CD4-positive, alpha-beta T cell treated with Interleukin-12 subunit alpha and Interleukin-12 subunit beta, for 1 hour (primary cell): ENCODE data around the gene EVL.
A peak's percentile ranks its signal among the peaks of the same experiment; 100 is the strongest.

ENCODE experiments used
- DNase-seq: peaks from one replicate; pipeline ENCODE4 v3.0.0-alpha.2; 2020

Gene EVL

DNA sequence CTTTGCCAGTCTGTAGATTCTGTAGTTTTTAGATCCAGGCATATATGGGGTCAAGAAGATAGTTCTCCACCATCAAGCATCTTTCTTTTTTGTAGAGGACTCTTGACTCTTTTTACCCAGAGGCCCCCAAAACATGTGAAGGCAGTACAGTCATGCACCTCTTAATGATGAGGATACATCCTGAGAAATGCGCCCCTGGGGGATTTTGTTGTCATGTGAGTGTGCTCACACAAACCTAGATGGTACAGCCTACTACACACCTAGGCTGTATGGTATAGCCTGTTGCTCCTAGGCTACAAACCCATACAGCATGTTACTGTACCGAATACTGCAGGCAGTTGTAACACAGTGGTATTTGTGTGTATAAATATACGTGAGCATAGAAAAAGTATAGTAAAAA is 23.0 kb downstream of the EVL start:
- no peak for DNase-seq

DNA sequence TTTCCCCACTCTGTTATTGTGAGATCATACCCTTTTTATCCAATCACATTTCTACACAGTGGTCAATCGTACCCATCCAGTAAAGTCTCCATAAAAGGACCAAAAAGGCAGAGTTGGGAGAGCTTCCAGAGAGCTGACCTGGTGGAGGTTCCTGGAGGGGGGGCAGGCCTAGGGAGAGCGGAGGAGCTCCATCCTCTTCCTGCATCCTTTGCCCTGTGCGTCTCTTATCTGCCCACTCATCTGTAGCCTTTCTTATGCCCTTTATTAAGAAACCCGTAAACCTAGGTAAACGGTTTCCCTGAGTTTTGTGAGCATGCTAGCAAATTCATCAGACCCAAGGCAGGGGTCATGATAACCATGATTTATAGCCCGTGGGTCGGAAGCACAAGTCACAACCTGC is 26.2 kb downstream of the EVL start:
- DNase-seq, result no peak

DNA sequence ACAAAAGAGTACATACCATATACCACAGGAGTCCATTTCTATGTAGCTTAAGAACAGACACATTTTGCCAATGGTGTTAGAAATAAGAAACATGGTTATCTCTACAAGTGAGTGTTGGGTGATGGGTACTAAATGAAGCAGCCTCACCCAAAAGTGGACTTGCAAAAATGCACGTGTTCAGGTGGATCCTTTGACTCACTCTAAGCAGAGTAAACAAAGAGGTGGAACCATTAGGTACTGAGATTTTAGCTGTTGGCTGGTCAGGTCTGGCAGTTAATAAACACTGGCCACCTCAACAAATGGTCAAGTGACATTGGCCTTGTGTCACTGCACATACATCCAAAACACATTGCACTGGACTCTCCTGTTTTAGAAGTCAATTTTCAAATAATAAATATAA is 27.6 kb downstream of the EVL start:
- no peak for DNase-seq

DNA sequence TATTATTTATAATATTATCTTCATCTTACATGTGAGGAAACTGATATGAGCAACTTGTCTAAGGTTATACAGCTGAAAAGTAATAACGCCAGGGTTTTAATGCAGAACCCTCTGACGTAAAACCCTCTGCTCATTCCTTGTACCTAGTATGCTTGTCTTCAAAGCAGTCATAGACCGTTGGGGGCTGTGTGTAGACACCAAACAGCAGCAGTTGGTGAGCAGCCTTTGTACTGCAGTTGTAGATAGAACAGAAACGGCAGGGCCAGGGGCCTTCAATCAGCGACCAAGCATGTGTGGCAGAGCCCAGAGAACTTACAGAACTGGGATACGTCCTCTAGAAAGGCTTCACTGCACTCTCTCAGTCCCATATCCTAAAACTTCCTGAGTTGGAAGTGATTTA is 28.1 kb downstream of the EVL start:
- no peak for DNase-seq

DNA sequence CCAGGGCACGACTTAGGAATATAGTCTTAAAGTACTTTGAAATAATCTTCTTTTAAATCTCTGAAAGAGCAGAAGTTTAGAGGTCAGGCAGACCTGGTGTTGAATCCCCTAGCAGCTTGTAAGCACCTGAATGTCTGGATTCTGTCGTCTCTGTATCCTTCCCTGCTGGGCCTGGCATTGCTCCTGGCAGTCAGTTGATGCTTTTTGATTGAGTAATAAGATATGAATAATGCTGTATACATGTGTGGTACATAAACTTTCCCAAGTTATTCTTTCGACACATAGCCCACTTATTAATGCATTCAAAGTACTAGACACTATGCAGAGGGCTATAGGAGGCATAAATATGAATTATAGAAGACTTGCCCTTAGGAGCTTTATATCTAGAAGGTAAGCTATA is 31.4 kb downstream of the EVL start:
- DNase-seq, result no peak

DNA sequence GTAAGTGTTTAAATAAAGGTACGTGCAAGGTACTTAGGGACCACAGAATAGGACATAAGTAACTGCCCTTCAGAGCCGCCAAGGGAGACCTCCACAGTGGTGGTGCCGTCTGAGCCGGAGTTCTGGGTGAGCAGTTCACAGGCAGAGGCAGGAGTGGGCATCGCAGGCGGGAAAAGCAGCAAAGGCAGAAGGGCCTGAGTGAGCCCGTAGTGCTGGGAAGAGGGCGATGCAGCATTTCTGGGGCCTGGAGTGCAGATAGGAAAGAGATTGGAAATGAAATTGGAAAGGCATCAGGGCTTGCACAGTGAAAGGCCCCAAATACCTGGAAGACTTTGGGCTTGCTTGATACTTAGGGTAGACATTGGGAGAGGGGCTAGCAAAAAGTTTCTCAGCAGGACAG is 32.9 kb downstream of the EVL start:
- no peak for DNase-seq

DNA sequence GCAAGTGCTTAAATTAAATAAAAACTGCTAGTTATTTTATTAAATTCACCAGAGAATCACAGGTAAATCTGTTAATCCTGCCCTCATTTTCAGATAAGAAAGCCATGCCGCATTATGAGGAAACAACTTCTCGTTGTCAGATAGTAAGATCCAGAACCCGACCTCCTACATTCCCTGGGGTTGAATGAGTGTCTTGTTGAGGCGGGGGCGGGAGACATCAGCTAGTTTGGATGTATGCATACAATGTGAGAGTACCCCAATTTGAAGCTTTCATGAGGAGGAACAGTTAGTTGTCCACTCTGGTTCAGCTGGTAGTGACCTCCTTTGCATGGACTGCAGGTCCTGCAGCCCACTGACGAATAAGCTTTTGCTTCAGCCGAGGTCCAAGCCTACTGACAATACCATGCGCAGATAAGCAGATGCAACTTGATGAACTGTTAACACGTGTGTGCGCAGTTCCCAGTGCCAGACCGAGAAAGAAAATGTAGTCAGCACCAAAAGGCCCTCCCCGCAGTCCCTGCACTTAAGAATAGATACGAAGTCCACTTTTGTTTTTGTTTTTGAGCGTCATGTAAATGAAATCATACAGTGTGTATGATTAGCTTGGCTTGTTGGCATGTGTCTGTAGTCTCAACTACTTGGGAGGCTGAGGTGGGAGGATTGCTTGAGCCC is 34.9 kb downstream of the EVL start:
- no peak for DNase-seq

DNA sequence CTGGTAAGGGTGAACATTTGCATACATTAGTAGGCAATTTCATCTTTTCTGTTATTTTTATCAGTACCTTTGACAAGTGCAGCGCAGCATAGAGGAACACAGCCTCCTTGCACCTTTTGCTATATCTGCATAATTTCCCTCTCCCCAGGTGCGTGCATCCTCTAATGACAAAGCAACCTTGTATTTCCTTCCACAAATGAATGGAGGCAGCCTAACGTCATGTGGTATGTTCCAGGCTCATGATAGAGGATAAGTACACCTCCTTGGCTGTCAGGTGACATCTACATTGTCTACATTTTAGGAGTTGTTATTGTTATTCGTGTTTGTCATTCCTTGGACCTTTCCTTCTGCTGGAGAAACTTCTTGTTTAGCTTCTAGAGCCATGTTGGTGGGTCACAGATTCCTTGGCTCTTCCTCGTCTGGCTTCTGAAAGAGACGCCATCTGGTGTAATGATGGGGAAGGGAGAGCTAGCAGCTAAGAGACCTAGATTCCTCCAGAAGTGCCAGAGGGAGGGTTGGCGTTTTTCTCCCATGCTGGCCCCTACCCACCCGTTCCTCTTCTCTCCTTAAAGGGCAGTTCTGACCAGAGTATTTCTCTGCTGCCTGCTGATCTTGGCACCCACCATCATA is 37.0 kb downstream of the EVL start:
- no peak for DNase-seq

DNA sequence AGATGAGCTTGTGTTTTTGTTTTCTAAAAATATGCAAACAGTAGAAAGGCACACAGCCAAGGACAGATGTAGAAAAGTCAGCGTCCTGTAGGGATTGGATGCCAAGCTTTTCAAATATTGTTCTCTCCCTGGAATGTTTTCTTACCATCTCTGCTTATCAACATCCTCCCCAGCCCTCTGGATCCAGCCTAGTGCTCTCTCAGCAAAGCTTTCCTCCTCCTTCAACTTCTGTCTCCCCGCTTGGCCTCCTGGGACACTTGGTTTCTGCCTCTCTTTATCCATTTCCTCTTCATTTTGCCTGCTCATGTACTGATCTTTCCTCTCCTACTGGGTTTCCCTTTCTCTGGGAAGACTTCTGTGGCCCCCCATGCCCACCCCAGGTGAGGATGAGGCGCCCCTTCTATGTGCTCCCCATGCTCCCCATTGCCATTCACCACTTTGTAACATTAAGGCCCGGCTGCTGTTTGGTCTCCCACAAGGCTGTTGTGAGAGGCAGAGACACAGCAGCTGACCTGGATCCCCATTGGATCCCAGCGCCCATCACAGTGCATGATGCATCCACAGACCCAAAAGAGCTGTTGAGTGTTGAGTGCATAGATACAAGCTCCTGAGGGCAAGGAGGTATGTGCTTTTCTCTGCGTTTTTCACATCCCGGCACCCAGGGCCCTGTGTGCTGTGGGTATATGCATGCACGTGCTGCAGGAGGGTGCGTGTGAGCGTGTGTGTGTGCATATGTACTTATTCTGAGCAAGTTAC is 38.2 kb downstream of the EVL start:
- no peak for DNase-seq

DNA sequence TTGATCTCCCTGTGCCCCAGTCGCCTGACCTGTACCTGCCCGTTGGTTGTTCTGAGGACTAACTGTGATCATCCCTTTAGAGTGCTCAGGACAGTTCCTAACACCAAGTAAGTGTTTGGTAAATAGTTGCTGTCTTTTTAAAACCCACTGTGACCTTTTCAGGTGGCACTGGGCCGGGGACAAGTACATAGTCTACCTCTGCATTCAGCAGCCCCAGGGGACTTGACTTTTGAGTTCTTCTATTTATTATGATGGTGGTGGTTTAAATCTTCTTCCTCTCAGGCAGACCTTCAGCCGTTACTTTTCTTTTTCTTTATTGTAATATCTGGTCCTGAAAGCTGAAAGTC is 38.8 kb downstream of the EVL start:
- no peak for DNase-seq

DNA sequence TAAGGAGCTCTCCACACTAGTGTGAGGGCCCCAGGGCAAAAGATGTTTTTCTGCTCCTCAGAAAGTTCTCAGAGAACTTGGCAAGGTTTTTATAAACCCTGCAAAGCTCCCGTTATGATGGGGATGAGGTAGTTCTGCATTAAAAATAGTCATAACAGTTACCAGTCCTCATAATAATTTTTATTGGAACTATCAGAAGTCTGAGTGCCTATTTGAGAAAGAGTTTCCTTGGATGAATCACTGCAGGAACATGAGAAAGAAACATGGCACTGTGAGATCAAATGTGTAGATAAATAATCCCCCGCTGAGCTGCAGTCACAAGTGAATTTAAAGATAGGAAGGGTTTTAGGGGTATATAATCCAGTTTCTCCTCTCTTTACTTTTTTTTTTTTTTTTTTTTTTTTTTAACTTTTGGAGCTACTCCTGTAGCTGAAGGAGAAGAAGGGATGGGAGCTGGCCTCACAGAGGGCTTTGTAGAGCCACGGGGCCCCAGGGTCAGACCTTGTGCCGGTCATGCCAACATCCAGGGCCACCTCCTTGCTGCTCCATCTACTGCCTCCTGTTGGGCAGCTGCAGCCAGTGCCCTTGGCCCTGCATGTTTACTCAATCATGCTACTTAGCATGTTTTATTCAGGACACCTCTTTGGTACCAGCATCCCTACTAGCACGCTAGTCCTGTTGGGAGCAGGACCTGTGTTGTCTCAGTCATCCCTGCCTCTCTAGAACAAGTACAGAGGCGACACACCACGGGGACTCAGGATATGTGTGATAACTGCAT is 39.5 kb downstream of the EVL start:
- no peak for DNase-seq

DNA sequence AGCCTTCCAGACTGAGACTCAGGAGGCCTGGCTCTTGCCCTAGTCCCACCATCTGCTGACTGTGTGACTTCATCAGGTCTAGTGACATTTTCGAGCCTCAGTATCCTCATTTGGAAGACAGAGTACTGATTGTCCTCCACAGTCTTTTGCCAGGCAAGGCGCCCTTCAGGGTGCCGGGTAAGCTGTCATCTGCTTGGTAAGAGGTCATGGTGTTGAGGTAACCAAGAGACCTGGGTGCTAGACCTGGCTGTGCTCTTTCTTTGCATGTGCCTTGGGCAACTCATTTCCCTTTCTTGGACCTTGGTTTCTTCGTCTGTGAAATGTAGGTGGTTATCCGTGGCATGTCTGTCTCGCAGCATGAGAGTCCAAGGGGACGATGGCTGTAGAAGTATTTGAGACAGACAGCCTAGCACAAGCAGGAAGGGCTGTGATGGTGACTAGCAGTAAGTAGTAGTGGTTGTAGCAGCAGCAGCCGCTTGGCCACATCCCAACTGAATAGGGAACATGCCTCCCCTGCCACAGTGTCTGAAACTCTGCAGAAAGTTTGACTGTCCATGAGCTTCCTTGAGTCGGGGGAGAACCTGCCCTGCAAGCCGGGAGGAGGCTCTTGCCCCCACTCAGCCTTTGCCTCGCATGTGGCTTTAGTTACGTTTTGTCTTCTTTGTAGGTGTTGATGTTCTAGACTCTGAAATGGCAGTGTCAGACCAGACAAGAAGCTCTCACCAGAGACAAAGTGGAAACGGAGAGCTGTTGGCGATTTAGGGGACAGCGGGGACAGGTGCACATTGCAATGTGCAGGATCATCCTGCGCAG is 40.3 kb downstream of the EVL start:
- DNase-seq, result no peak

DNA sequence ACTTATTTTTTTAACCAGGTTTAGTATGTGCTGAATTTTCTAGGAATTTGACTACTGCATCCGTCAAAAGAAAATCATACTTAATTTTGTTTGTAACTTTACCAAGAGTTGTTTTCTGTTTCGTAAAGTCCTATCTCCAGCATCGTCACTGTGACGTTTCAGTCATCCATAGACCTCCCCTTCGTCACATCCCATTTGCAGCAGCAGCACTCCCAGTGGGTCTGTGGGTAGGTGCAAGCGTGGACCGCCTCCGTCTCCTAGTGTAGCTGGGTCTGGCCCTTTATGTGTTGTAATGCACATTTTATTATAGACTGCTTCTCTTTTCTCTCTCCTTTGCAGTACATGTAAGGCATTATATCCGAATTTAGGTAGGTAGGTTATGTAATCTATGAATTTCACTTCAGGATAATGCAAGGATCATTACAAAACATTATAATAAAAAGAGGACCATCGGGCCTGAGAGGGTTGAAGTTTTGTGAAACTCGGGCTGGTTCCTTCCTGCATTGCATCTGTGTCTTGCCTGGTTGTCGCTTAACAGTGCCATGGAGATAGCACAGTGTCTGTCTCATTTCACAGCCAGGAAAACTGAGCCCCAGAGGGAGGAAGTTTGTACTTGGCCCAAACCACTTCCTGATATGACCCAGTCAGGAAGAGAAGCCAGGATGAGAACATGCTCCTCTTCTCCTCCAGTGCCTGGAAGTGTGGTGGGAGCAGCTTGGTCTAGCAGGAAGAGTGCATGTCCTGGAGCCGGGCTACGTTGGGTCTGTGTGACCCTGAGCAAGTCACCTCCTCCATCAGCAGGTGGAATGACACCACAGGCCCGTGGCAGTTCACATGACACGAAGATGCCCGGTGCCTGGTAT is 41.3 kb downstream of the EVL start:
- peak; percentile 57 for DNase-seq

DNA sequence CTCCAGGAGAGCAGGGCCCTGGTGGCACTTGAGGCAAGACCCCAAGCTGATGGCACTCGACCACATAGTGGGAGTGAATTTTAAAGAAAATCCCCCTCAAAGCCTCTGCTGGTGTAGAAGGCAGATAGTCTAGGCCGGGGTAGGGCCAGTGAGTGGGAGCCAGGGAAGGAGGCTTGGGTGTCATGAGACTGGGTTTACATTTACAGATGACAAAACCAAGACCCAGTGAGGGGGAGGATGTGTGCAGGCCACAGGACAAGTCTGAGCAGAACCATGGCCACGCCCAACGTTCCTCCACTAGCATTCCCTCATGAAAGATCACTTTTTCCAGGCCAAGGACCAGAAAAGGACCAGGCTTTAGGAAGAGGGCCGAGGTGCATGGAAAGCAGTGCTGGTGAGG is 42.0 kb downstream of the EVL start:
- no peak for DNase-seq

DNA sequence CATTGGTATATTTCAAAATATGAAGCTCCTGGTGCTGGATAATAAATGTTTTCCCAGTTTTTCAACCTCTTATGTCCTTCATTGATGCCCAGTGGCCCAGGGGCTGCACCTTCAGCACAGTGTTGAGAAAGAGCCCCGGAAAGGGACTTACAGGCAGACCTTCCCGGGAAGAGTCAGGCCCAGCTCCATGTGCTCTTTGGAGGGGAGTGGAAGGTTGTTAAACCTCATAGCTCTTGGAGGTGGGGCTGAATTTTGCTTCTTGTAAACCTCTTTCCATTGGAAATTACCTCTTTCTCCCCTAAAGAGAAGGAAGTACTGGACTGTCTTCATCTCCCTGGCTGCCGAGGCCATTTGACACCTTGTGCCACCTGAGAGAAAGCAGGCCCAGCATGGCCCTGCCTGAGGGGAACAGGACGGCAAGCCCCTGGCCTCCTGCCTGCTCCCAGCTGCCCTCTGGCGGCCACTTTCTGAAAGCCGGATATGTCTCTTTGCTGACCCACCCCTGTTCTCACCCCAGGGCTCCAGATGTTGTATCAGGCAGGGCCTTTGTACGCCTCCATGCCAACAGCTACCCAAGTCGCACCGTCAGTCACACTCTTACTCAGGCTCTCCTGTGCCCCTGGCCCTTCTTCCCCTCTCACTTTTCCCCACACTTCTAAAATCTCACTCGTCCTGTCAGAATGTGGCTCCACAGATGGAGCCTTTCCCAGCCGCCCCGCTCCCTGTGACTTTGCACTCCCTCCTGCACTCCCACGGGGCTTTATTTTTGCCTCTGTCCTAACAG is 43.0 kb downstream of the EVL start:
- DNase-seq, result peak; percentile 88

DNA sequence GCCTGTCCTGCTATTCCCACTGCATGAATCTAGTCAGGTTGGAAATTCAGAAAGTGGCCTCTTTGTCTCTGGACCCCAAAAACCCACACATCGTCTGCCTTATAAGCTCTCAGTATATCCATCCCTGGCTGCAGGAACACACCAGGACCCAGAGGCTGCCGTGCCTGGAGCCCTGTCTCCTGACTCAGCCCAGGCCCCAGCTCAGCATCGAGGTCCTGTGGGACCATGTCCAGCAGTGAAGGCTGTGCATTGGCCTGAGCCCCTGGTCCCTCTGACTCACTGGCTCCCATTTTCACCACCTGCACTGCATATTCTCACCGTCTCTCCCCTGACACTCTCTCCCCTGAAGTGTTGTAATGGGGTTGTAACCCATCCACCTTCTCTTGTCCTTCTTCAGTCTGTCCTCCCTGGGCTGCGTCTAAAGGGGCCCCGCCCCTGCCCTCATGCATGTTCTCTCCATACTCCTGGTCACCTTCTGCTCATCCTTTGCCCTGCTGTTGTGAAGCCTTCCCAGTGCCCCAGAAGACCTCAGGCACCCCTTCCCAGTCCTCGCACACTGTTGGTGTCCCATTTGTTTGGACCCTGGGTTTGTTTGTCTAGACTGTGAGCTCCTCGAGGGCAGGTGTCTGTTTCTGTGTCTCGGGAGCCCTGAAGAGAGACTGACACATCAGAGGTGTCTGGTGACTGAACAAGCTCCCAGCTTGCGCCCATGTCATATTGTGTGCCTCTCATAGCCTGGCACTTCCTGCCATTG is 43.8 kb downstream of the EVL start:
- no peak for DNase-seq

DNA sequence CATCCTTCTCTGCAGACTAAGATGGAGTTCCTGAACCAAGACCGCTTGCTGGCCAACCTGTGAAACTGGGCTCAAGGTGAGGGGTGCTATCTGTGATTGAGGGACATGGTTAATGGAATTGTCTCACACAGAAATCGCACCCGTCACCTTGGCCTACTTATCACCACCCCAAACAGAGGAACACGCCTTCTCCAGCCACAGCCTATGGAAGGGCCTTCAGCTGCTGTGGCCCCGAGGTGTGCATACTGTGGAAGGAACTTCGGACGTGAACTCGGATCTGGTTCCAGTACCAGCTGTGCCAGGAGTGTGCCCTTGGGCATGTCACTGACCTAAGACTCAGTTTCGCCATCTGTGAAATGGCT is 44.4 kb downstream of the EVL start:
- no peak for DNase-seq

DNA sequence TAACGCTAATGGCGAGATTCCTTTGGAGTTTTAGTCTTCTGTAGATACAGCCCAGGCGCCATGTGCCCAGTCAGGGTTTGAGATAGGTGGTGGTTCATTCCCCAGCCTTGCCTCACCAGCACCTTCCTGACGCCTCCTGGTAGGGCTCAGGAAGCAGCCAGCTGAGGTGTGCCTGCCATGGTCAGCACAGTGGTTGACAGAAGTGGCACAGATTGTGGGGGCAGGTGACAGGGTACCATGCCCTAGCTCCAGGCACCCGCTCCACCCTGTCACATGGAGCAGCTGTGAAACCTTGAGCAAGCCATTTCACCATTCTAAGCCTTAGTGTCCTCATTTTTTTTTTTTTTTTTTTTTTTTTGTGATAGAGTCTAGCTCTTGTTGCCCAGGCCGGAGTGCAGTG is 45.6 kb downstream of the EVL start:
- no peak for DNase-seq

DNA sequence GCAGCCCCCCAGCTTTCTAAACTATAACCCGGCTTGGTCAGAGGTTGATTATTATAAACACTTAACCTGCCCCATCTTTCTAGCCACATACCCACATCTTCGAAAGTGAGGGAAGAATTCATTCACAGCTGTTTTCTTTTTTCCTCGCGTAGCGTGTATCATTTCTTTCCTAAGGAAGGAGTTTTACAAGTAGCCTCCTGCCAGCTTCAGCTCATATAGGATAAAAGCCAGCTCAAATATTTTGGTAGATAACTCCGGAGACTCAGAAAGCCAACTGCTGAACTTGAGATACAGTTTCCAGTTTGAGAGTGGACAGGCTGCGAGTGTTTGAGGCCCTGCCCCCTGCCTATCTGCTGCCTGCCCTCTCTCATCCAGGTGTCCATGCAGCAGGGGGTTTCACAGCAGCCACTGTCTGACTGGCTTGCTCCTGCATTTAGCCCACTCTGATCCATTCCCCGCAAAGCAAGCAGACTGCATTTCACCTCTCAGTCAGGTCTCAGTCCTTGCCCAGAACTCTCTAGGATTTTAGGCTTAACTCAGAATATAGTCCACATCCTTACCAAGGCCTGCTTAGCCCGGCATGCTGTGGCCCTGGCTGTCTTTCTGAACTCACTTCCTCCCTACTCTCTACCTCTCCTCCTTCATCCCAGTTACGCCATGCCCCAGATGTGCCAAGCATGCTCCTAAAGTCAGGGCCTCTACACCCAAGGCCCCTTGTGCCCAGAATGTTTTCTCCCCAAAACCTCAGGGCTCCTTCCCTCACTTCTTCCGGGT is 46.9 kb downstream of the EVL start:
- DNase-seq, result no peak
